EL (cell line): ENCODE measurements around the gene TSEN2.
"Not testable (repeated sequence)": the region's sequence is repeated elsewhere in the genome, so short reads cannot be mapped to it uniquely, and the experiment has no call there.

Source experiments
- DNase-seq: peaks from one replicate; pipeline ENCODE4 v3.0.0-alpha.2; 2016

Gene TSEN2

DNA sequence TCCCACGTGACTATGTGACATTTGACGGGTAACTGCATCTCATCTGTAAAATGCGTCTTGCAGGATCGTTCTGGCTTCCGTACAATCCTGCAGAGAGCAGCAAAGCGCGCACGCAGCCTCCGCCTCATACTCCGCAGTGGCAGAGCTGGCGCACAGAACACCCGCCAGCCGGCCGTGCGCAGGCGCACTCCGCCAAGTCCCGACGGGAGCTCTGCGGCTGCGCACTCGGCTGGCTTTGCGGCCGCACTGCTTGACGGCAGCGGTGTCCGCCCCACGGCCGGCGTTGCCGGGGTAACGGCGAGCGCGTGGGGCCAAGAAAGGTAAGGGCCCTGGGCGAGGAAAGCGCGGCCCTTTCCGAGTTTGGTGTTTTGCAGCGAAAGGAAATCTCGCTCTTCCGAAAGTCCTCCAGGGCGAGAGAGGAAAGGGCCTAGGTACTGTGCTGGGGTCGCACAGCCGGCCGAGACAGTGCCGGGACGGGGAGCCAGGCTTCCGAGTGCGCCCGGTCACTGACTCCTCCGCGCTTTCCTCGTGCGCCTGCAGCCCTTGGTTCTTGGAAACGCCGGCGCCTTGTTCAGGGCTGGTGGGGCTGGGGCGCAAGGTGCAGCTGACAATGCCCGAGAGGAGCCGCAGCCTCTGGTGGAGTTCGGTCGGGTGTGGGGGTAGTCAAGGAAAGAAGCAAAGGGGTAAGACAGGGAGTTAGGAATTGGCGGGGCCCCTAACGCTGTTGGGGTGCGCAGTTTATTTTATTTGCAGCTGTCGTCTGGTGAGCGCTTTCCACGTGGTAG, at the start of gene TSEN2:
TSEN2 (plus strand) TSS at position 283 of the 785 bp plus-strand sequence. CDS start 5,321 bp downstream, outside the sequence.
- peak; percentile 93 for DNase-seq

- DNase-seq, result peak; percentile 51
These were observed 47.6 kb upstream of the TSEN2 start for GRCh38 chr3:12436514-12437220.

- DNase-seq, result no peak
These were observed 47.1 kb upstream of the TSEN2 start for GRCh38 chr3:12437221-12437605.

DNA sequence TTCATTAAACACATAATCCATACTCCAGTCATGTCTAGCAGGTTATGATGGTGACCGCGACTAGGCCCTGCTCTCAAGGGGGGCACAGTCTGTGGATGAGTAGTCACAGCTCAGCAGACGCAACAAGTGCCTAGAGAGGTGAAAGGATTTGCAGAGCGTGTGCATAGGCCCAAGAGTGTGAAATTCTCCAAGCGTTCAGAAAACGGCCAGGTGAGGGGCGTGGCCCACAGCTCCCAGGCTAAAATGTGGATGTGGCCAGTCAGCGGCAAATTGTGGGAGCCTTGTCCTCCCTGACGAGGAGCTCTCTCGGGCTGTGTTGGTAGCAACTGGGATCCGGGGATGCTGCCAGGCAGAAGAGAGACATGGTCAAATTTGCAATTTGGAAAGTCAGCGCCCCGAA, 46.4 kb upstream of the TSEN2 start:
- no peak for DNase-seq

DNA sequence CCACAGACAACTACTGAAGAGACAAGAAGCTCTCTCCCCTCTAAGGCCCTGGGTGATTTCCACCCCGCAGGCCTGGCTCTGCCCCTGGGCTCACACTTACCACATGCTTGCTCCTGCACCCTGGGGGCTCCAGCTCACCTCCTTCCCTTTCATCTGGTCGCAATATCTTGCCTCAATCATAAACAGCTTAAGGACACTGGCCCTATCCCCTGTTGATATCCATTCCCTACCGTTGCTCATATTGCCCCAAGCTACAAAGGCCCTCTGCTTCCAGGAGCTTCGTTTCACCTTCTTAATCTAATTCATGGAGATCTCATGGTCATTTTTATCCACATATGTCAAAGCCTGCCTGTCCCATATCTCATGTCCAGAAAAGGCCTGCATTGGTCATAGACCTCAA, 46.0 kb upstream of the TSEN2 start:
- no peak for DNase-seq

GRCh38 chr3:12439161-12439940, 44.9 kb upstream of the TSEN2 start:
- no peak for DNase-seq

DNA sequence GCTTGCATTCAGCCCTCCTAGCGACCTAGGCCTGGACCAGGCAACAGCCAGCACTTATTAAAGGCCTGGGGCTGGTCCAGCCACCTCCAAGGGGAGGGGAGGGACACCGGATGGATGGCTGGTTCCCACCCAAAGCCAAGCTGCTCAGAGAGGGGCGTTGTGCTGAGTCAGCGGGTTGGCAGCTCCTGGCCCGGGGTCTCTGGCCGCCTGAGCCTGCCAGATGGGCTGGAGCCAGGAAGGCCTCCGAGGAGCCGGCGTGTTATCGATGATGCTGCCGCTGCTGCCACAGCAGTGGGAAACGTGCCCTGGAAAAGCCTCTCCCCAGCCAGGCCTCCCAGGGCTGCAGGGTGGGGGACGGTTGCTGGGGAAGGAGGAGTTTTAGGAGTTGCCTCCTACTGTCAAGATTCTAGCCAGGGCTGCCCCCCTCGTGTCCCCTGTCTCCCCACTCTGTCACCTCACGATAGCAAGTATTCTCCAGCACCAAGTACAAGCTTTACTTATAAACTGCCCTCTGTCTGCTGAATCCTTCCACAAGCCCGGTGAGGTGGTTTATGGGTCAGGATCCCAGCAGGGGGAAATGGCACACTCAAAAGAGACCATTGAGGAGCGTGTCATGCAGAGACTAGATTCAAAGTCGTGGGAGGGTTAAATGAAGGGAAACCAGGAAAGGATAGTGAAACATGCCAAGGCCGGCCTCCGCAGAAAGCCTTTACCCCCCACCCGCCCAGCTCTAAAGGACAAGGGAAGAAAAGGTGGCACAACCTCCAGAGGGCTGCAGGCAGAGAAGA, 43.2 kb upstream of the TSEN2 start:
- peak; percentile 17 for DNase-seq

DNA sequence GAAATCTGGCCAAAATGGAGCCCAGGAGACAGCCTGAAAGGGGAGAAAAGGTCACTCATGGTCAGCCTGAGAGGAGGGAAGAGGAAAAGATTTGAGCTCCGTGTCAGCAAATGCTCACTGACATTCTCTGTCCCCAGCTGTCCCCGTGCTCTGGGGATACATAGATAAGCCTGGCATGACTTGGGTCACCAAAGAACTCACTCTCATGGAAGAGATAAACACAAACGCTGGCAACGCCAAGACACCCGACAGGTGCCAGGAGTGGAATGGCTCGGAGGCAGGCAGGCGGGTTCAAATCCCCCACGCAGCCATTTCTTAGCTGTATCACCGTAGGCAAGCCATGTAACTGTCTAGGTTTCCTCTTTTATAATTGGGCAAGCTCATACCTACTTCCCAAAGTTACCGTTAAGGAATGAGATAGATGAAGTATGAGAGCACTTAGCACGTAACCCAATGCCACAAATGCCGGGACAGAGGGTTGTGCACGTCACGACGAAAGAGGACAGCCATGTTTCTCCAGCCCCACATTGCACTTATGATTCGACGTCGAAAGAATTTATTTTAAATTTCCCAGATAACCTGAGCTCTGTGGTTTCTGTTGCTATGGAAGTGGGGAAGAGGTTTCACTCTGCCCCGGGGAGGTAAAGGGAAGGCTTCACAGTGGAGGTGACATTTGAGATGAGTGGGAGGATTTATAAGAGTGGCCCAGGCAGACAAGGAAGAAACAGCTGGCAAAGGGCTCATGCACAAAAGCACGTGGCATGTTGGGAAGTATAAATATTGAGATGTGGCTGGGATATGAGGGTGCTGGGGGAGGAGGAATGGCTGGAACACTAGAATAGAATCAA, 41.4 kb upstream of the TSEN2 start:
- no peak for DNase-seq

- no peak for DNase-seq
These were observed 40.3 kb upstream of the TSEN2 start for GRCh38 chr3:12443781-12444522.

DNA sequence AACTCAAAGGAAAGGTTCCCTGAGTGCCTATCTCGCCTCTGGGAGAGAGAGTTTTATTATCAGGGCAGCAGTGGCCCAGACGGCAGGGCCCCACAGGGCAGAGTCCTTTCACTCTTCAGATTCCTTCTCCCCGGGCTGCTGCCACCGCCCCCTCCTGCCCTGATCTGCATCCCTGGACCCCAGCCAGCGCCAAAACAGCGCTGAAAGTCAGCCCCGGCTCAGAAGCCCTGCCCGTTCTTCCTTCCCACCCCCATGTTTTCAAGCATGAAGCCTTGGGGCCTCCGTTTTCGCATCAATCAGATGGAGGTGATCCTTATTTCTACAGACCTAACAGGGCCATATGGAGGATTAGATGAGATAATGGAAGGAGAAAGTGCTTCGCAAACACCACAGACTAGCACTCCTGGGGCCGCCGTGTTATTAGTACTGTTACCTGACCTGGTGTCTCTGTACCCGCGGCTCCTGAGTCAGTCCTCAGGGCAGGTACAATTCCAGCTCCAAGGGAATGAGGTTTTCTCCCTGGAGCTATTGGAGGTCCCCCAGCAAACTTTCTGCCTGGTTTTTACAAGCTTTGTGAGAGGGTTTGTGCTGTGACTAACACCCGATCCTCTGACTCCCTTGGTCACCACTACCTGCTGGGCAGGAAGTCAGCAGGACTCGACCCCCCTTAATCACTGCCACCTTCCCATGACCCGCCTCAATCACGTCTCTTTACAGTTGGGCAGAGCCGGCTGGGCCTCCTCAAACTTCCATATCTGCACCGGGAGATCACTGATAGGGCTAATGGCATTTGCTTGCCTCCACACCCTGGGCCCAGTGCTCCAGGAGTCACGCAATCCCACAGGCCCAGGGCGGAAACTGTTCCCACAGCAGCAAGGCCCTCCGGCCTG, 39.5 kb upstream of the TSEN2 start:
- peak; percentile 36 for DNase-seq

DNA sequence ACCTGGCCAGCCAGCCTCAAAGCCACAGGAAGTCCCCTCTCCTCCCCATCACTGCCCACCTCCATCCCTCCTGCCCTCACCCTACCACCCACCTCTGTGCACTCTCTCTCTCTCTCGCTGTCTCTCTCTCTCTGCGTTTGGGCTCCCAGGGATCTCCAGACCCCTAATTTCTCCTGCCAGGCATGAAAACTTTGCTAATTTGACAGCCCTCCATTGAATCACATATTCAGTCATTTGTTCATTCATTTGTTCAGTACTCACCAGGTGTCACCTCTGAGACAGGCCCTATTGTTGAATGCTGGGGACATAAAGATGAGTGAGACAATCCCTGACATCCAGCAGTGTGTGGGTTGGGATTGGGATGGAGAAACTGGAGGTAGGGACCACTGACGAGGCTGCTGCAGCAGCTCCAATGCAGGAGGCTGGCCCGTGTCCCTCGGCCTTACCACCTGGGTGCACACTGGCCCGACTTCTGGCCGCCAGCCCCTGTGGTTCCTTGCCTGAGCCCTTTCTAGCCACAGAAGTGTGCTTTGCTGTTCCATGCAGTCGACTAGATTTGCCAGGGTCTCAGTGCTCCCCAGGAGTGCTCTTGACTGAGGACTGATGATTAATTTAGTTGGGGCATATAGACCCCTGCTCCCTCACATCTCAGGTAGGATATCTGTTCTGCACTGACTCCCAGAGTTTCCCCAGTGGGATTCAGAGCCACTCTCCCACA, 38.6 kb upstream of the TSEN2 start:
- DNase-seq, result no peak

GRCh38 chr3:12446298-12446697, 38.0 kb upstream of the TSEN2 start:
- DNase-seq, result no peak

DNA sequence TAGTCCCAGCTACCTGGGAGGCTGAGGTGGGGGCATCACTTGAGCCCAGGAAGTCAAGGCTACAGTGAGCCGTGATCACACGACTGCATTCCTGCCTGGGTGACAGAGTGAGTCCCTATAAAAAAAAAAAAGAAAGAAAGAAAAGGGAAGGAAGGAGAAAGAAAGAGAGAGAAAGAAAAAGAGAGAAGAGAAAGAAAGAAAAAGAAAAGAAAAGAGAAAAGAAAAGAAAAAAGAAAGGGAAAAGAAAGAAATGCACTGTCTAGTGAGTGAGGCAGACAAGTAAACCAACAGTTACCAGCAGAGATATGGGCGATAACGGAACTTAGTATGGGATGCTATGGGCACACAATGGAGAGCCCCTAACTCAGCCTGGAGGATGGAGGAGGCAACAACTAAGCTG, 37.2 kb upstream of the TSEN2 start:
- DNase-seq, result no peak

DNA sequence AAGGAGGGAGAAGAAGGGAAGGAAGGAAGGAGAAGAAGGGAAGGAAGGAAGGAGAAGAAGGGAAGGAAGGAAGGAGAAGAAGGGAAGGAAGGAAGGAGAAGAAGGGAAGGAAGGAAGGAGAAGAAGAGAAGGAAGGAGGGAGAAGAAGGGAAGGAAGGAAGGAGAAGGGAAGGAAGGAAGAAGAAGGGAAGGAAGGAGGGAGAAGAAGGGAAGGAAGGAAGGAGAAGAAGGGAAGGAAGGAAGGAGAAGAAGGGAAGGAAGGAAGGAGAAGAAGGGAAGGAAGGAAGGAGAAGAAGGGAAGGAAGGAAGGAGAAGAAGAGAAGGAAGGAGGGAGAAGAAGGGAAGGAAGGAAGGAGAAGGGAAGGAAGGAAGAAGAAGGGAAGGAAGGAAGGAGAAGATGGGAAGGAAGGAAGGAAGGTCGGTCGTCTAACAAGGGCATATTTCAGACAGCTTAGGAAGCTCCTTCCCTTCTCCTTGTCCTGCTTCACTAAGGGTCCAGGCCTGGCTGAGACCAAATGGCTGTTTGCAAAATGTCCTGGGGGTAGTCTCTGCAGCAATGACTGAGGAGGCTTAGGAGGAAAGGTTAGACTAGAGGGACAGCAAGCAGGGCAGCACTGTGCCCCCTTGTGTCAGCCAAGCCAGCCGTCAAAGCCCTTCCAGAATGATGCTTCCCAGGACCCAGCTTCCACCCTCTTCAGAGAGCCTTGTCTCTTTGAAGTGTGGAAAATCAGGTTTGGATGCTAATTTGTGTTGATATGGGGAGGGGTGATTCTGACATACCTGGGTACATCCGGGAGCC, 35.7 kb upstream of the TSEN2 start:
- not testable (repeated sequence) for DNase-seq

GRCh38 chr3:12449889-12450682, 34.2 kb upstream of the TSEN2 start:
- no peak for DNase-seq

DNA sequence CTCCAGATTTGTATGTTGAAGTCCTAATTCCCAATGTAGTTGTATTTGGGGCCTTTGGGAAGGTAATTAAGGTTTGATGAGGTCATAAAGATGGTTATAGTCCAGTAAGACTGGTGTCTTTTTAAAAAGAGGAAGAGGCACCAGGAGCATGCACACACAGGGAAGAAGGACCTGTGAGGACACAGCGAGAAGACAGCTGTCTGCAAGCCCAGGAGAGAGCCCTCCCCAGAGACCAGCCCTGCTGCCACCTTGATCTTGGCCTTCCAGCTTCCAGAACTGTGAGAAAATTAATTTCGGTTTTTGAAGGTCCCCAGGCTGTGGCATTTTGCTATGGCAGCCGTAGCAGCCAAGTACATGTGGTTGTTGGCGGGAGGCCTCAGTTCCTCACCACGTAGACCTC, 32.8 kb upstream of the TSEN2 start:
- DNase-seq, result no peak

- DNase-seq, result no peak
These were observed 32.3 kb upstream of the TSEN2 start for GRCh38 chr3:12451960-12452359.
